Ovary (tissue), 9 donors: ENCODE results near the gene DAPP1. TPM values are rescaled to one million over a fixed set of nuclear protein-coding genes. Genes with fewer than 3 reads are reported as not detected.

Source experiments
- DNase-seq, 5 donors: peaks; one replicate each; pipeline ENCODE4 v3.0.0-alpha.2; 2019 to 2020
- H3K27ac ChIP-seq, 2 donors: fragments of 200-600 bp; one replicate each; pipeline versions ENCODE4 v1.5.1 to v1.8.0; 2019 to 2022
- H3K27me3 ChIP-seq: fragments of 200-600 bp; one replicate; pipeline ENCODE4 v1.8.0; 2022
- H3K36me3 ChIP-seq: fragments of 200-600 bp; sonication (generic); one replicate; pipeline ENCODE4 v1.5.1; 2019
- H3K4me1 ChIP-seq: one replicate; pipeline ENCODE4 v1.8.1; 2013; ENCODE audit warnings: mild to moderate bottlenecking, moderate library complexity; ENCODE audit not compliant: insufficient read depth
- H3K4me3 ChIP-seq: fragments of 200-600 bp; sonication (generic); one replicate; pipeline ENCODE4 v1.5.1; 2017
- H3K9me3 ChIP-seq, 2 donors: fragments of 200-600 bp in 1 of 2; sonication (generic) in 1 of 2; one replicate each; pipeline versions ENCODE4 v1.5.1 to v1.8.1; 2013 to 2019; ENCODE audit warnings: mild to moderate bottlenecking in 1 of 2, moderate library complexity in 1 of 2
- EP300 ChIP-seq: sonication (generic); formaldehyde crosslinking; IDR thresholded peaks from one replicate; pipeline ENCODE4 v1.6.1; 2017; ENCODE audit warnings: antibody characterized with exemption
- POLR2A ChIP-seq: fragments of 450-650 bp; IDR thresholded peaks from one replicate; pipeline ENCODE4 v1.6.1; 2017; ENCODE audit warnings: antibody characterized with exemption, mild to moderate bottlenecking, moderate library complexity
- WGBS, 3 donors: extraction: QIAGEN DNeasy Blood & Tissue Kit in 1 of 3; methylation state at CpG; one replicate each; pipeline versions ENCODE4 v1.1.5 to v1.1.7; 2013 to 2017; 5-methylcytosine and 5-hydroxymethylcytosine counted together
- intact Hi-C, 4 donors: fragments of 100-400 bp; cut with DNase I; formaldehyde crosslinking; loops; one replicate each; pipeline versions ENCODE4 v1.11.0 to v1.15.1; 2022 to 2023
- polyA plus RNA-seq, 2 donors: library from polyadenylated mRNA; stranded (reverse); fragments of 200-250 nt in 1 of 2; fragments of 350-450 nt in 1 of 2; fragmentation: Illumina TruSeq in 1 of 2; extraction: RNeasy Lipid Tissue Mini Kit (QIAGEN cat#74804) in 1 of 2; gene quantifications; one replicate each; pipeline ENCODE4 v1.2.3, GENCODE V29; 2013 to 2014
- total RNA-seq, 7 donors: library from RNA; depleted of rRNA in 2 of 7; stranded (reverse); fragments of >200 nt in 2 of 7; fragmentation: NEBNext Ultra II Directional in 3 of 7; extraction: Animal tissue kit (Norgen Biotek cat#: 25700) in 3 of 7; gene quantifications; one replicate each; pipeline versions ENCODE4 v1.1.0 to v1.2.4, GENCODE V29; 2016 to 2023
- TF ChIP-seq, protein P1 (sequence below), 3 donors: fragments of 450-650 bp in 2 of 3; fragments of 200-600 bp in 1 of 3; IDR thresholded peaks; one replicate each; pipeline versions ENCODE4 v1.5.1 to v1.8.0; 2016 to 2022; ENCODE audit warnings: antibody characterized with exemption in 3 of 3, mild to moderate bottlenecking in 1 of 3
- donor health status: DM: no; HTN: no; CAD: no; lungs with moderate emphysema.
- donor health status: DM: no; HTN: no; CAD: no.
- donor health status: Bipolar disorder and iron deficiency.
- donor health status: DM: yes; HTN: yes; CAD: no.
- donor health status: DM: no; HTN: no; CAD: no.
- donor health status: DM: yes; HTN: yes; CAD: no.

The DAPP1 gene
- total and polyA plus RNA-seq, 9 donors: 0.34 to 4.1 (median 0.65) TPM

DNA sequence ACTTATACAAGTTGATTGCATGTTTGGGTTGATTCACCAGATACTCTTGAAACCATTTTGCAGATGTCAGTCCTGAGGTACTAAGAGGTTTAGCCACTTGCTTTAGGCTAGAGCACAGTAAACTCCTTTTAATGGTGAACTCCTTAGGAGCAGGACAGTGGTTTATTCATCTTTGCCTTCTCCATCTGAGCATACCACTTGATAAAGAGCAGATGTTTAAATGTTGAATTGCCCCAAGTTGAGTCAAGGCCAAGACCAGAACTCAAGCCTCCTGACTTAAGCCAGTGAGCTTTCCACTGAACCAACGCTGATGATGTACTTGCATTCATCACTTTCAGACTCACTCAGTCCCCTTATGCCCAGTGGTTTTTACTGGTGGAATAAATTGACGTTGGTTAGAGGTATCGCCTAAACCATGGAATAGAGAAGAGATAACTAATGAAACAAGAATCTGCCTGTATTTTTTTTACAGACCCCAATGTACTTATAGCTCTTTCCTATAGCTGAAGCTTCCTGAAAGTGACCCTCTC is 7.5 kb downstream of the DAPP1 start:
- WGBS, 3 donors: 90 to 93% (median 91%) methylated on average over 3 of the region's 3 CpGs
- H3K36me3 ChIP-seq: no peaks in the 10 kb centered on the region

DNA sequence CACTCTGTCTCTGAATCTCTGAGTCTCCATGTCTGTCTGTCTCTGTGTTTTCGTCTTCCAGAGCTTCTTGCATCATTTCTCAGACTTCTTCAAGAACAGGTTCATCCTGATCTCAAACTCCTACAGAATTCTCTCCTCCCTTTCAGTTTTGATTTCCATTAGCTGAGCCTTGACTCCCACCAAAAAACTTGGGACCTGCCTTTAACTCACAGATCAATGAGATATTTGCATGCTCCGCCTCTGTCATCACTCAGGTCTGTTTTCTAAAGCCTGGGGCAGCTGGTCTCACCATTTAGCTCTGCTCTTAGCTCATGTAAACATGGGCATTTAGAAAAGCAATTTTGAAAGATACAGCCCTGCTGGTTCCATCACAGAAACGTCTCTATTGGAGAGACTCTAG is 8.6 kb downstream of the DAPP1 start:
- H3K4me1 ChIP-seq: no peaks in the 10 kb centered on the region
- TF ChIP-seq EP300 (no peak), POLR2A (no peak)
- TF ChIP-seq, protein P1, sequence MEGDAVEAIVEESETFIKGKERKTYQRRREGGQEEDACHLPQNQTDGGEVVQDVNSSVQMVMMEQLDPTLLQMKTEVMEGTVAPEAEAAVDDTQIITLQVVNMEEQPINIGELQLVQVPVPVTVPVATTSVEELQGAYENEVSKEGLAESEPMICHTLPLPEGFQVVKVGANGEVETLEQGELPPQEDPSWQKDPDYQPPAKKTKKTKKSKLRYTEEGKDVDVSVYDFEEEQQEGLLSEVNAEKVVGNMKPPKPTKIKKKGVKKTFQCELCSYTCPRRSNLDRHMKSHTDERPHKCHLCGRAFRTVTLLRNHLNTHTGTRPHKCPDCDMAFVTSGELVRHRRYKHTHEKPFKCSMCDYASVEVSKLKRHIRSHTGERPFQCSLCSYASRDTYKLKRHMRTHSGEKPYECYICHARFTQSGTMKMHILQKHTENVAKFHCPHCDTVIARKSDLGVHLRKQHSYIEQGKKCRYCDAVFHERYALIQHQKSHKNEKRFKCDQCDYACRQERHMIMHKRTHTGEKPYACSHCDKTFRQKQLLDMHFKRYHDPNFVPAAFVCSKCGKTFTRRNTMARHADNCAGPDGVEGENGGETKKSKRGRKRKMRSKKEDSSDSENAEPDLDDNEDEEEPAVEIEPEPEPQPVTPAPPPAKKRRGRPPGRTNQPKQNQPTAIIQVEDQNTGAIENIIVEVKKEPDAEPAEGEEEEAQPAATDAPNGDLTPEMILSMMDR (IDR thresholded peaks at IDR 0.05): no peak
- no peak overlapping the region for H3K27ac ChIP-seq
- H3K4me3 ChIP-seq: no peak overlapping the region
- DNase-seq: no peak
- H3K36me3 ChIP-seq: no peaks in the 10 kb centered on the region
- no peaks in the 10 kb centered on the region for H3K9me3 ChIP-seq
- intact Hi-C loops: no loop called here
- no peaks in the 10 kb centered on the region for H3K27me3 ChIP-seq
- WGBS, 3 donors: 78 to 84% (median 80%) methylated on average over 3 of the region's 3 CpGs

More for the DNA sequence above, 7.5 kb downstream of the DAPP1 start:
- intact Hi-C loops: no loop called here
- Histone ChIP-seq H3K4me3 (no peak overlapping the region), H3K4me1 (no peaks in the 10 kb centered on the region), H3K9me3 (no peaks in the 10 kb centered on the region), H3K27ac (no peak overlapping the region), H3K27me3 (no peaks in the 10 kb centered on the region)
- TF ChIP-seq POLR2A (no peak), EP300 (no peak)
- TF ChIP-seq, protein P1 (IDR thresholded peaks at IDR 0.05): no peak
- no peak for DNase-seq

DNA sequence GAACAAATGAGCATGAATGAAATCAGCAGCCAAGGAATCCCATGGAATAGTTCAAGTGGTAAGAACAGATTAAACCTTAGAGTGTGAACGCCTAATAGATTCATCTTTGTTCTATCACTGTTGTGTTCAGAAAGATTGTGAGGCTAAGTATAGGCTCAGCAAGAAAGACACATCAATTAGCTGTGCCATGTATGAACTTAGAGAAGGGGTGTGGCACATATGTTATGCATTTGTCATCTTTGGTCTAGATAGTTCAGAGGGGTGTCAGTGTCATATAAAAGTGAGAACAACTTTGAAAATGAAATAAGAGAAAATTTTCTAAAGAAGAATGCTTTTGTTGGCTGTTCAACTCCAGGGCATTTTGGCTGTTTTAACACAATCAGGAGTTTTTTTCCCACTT is 9.4 kb downstream of the DAPP1 start:
- Histone ChIP-seq H3K9me3 (no peaks in the 10 kb centered on the region), H3K4me1 (no peaks in the 10 kb centered on the region), H3K4me3 (no peak overlapping the region), H3K36me3 (no peaks in the 10 kb centered on the region), H3K27me3 (no peaks in the 10 kb centered on the region), H3K27ac (no peak overlapping the region)
- intact Hi-C loops: no loop called here
- TF ChIP-seq EP300 (no peak), POLR2A (no peak)
- TF ChIP-seq, protein P1 (IDR thresholded peaks at IDR 0.05): no peak
- WGBS, 3 donors: 95 to 100% (median 97%) methylated on average over 1 of the region's 1 CpG
- no peak for DNase-seq

DNA sequence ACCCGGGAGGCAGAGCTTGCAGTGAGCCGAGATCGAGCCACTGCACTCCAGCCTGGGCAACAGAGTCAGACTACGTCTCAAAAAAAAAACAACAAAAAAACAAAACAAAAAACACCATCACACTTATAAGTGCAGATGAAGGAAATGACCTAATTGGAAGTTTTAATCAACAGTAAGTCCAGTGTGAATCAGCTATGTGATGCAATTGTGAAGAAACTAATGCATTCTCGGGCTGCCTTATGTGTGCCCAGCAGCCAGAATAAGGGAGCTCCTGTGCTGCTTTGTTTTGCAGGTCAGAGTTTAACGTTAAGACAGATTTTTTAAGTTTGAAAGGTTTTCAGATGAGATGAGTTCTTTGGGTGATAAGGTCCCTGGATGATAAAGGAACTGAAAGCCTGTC is 10.8 kb downstream of the DAPP1 start:
- WGBS, 3 donors: 83 to 93% (median 91%) methylated on average over 6 of the region's 6 CpGs
- TF ChIP-seq, protein P1 (IDR thresholded peaks at IDR 0.05): no peak
- TF ChIP-seq EP300: no peak
- no peak for TF ChIP-seq POLR2A
- Histone ChIP-seq H3K4me3 (no peak overlapping the region), H3K9me3 (no peaks in the 10 kb centered on the region), H3K4me1 (no peaks in the 10 kb centered on the region), H3K27ac (no peak overlapping the region), H3K36me3 (no peaks in the 10 kb centered on the region), H3K27me3 (no peaks in the 10 kb centered on the region)
- intact Hi-C loops: no loop called here
- DNase-seq: no peak
